ENCODE measurements around the gene IL16.
"Not testable (repeated sequence)": the region's sequence is repeated elsewhere in the genome, so short reads cannot be mapped to it uniquely, and the experiment has no call there.

- not testable (repeated sequence) for TF ChIP-seq CTCF, POLR2A (IDR thresholded peaks at IDR 0.05)
Observed at GRCh38 chr15:81207987-81208386, 11.3 kb downstream of the IL16 start.
